ENCODE results near the gene ABCD3.
"Not testable (repeated sequence)": the region's sequence is repeated elsewhere in the genome, so short reads cannot be mapped to it uniquely, and the experiment has no call there.

Gene ABCD3

DNA sequence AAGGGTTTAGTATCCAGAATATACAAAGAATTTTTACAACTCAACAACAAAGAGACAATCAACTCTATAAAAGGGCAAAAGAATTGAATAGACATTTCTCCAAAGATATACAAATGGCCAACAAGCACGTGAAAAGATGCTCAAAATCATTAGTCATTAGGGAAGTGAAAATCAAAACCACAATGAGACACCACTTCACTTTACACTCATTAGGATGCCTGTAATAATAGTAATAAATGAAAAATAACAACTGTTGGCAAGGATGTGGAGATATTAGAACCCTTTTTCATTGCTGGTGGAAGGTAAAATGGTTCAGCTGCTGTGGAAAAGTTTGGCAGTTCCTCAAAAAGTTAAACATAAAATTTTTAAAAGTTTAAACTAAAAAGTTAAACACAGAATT is 7.0 kb upstream of the ABCD3 start:
- no peak for DNase-seq (ENCODE audit: low read depth in 3 of 3, low spot score in 1 of 3)

DNA sequence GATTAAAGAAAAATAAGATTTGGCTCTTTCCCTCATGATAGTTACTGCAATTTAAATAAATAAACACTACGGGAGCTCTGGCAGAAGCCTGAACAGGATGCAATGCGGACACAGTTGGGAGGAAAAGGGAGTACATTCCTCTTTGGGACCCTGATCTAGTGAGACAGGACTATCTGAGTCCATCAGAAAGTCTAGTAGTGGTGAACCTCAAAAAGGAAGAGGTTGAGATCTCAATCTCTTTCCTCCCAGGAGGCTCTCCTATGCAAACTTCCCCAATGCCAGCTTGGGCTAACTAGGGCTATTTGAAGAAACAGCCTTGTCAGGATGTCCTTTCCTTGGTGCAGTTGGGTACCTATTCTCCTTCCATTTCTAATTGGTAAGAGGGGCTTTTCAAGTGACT is 4.9 kb upstream of the ABCD3 start:
- DNase-seq (ENCODE audit: low read depth in 3 of 3, low spot score in 1 of 3) = no peak

DNA sequence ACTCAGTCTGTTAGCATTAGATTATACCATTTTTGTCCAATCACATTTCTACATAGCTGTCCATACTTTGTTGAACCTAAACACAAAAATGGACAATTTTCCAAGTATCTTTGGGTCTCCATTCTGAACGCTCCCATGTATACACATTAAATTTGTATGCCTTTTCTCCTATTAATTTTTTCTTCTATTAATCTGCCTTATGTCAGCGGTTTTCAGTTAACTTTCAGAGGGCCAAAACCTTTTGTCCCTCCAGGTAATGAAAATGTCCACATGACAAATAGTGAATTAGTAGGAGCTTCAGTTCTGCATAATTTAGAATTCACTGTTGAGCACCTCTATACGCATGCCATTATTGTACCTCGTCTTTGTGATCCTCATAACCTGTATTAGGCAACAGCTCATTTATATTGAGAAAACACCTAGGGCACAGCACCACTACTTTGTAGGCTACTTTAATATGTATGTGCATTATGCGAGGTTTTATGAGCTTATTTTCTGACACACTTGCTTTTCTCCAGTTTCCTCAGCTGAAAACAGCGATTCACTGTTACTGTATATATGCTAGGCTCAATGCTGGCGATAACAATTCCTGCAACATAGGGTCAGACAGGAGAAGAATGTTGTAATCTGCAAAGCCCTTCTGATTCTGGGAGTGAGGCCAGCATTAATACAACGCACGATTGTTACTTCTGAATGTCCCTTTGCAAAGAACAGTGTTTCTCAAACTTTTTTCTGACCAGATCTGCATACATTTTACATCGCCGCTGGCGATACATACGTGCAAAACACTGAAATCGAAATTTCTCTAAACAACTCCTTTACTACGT is 1.1 kb upstream of the ABCD3 start:
- DNase-seq (ENCODE audit: low read depth in 3 of 3, low spot score in 1 of 3) = no peak

DNA sequence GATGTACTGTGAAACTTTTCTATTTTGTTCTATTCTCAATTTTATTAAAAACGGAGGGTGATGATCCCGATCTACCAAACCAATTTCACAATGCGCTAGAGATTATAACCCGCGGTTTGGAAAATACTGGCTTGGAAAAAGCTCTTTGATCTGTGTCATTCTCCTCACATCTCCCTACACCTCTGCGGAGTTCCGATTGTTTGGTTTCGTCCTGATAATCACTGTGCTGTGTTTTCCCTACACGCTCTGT is 536 bp upstream of the ABCD3 start:
- no peak for DNase-seq (ENCODE audit: low read depth in 3 of 3, low spot score in 1 of 3)

DNA sequence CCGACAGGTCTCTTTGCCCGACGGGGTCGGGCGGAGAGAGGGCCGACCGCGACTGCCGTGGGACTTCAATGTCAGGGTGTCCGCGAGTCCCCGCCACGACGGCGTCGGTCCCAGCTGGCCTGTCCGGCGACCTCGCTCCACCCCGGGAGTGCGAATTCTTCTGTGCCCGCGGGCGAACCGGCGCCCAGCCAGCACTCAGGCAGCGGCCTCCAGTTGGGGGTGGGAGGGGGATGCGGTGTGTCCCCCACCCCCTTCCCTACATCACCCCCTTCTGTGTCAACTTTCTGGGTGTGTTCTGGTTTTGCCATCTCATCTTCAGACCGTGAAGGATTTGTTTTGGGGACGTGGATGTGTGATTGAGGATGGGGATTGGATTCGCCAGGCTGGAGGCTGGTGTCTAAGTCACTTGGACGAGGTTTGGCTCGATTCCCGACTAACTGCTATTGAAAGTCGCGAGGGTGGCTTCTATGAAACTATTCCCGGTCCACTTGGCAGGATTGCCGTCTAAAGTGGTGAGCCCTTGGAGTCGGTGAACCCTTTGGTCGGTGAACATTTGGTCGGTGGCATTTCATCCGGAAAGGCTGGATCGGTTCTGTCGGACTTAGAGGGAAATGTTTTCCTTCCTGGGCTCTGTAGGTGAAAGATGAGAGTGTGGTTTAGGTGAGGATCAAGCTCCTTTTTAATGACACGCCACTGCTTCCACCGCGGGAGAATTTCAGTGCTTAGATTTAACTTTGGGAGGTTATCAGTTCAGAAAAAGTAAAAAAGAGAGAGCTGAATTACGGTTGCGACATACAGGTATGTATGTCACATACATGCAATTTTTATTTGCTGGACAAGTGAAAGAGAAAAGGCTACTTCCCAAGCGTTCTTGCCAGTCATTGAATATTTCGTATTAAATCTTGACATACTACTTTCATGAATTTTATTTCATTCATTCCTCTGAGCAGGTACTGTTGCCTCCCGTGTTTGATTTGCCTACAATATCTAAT is 771 bp downstream of the ABCD3 start:
- peak in 1 of 3 donors; percentile 3 for DNase-seq (ENCODE audit: low read depth in 3 of 3, low spot score in 1 of 3)

DNA sequence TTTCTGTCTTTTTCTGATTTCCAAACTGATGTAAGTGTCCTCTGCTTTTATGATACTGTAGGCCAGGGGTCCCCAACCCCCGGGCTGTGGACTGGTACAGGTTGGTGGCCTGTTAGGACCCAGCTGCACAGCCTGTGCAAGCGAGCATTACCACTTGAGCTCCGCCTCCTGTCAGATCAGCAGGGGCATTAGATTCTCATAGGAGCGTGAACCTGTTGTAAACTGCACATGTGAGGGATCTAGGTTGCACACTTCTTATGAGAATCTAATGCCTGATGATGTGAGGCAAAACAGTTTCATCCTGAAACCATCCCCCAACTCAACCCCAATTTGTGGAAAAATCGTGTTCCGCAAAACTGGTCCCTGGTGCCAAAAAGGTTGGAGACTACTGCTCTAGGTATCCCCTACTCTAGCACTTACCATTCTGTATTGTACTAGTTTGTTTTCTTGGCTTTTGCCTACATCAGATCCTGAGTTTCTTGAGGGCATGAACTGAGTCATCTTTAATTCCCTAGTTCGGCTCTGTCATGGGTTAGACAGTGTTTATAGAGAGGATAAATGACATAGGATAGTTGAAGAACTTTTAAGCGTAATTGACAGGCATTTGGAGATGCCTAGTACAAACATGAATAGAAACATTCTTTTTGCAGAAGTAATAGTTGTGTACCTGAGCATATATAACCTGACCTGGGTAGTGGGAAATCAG is 4.1 kb downstream of the ABCD3 start:
- DNase-seq (ENCODE audit: low read depth in 3 of 3, low spot score in 1 of 3) = no peak

DNA sequence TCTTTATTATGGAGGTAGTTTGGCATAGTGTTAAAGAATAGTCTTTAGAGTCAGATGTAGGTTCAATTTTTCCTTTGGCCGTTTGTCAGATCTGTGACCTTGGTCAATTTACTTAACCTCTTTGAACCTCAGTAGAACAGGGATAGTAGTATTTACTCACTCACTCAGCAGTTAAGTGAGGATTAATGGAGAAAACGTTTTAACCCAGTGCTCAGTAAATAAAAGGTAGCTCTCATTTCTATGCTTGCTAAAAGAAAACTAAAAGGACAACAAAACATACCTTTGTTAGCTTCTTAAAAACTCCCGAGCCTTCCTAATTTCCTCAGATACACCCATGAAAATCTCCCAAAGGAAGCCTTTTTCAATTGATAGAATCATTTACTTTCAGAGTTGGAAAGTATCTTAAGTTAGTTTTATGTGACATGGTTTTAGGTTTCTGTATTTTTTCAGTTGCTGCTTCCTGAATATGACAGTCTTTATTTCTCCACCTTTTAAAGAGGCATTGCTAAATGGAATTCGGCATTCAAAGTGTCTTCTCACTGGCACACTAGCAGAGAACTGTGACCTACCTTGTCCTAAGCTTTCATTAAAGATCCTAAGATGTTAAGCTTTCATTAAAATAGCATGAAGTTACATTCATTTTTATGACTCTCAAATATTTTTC is 7.8 kb downstream of the ABCD3 start:
- DNase-seq (ENCODE audit: low read depth in 3 of 3, low spot score in 1 of 3) = no peak

DNA sequence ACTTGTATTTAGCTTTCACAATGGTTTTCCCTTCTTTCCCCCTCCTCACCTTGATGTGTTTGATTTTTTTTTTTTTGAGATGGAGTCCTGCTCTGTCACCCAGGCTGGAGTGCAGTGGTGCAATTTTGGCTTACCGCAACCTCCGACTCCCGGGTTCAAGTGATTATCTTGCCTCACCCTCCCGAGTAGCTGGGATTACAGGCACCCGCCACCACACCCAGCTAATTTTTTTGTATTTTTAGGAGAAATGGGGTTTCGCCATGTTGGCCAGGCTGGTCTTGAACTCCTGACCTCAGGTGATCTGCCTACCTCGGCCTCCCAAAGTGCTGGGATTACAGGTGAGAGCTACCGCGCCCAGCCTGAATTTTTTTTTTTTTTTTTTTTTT is 8.3 kb downstream of the ABCD3 start:
- DNase-seq (ENCODE audit: low read depth in 3 of 3, low spot score in 1 of 3) = not testable (repeated sequence)

DNA sequence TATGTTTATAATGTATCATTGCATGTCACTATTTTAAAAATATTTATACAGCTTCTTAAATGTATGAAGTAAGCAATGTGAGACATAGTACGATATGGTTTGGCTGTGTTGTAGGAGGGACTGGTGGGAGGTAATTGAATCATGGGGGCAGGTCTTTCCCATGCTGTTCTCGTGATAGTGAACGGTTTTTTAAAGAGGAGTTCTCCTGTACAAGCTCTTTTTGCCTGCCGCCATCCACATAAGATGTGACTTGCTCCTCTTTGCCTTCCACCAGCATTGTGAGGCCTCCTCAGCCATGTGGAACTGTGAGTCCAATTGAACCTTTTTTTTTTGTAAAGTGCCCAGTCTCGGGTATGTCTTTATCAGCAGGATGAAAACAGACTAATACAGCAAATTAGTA is 10.3 kb downstream of the ABCD3 start:
- DNase-seq (ENCODE audit: low read depth in 3 of 3, low spot score in 1 of 3) = no peak

DNA sequence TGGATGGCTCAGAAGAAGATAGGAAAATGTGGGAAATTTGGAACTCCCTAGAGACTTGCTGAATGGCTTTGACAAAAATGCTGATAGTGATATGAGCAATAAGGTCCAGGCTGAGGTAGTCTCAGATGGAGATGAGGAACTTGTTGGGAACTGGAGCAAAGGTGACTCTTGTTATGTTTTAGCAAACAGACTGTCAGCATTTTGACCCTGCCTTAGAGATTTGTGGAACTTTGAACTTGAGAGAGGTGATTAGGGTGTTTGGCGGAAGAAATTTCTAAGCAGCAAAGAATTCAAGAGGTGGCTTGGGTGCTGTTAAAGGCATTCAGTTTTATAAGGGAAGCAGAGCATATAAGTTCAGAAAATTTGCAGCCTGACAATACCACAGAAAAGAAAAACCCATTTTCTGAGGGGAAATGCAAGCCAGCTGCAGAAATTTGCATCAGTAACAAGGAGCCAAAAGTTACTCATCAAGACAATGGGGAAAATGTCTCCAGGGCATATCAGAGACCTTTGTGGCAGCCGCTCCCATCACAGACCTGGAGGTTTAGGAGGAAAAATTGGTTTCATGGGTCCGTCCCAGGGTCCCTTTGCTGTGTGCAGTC is 10.8 kb downstream of the ABCD3 start:
- DNase-seq (ENCODE audit: low read depth in 3 of 3, low spot score in 1 of 3) = not testable (repeated sequence)

DNA sequence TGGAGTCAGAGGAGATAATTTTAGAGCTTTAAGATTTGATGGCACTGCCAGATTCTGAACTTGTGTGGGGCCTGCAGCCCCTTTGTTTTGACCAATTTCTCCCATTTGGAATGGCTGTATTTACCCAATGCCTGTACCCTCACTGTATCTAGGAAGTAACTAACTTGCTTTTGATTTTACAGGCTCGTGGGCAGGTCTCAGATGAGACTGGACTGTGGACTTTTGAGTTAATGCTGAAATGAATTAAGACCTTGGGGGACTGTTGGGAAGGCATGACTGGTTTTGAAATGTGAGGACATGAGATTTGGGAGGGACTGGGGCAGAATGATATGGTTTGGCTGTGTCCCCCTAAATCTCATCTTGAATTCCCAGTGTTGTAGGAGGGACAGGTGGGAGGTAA is 11.9 kb downstream of the ABCD3 start:
- not testable (repeated sequence) for DNase-seq (ENCODE audit: low read depth in 3 of 3, low spot score in 1 of 3)

DNA sequence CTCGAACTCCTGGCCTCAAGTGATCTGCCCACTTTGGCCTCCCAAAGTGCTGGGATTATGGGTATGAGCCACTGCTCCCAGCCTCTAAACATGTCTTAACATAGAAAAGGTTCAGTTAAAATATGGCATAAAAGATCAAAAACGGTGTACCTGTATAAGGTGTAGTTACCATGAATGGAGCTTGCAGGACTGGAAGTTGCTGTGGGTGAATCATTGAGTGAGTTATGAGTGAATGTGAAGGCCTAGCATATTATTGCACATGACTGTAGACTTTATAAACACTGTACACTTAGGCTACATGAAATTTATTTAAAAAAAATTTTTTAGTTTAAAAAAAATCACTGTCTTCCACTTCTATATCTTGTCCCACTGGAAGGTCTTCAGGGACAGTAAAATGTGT is 15.7 kb downstream of the ABCD3 start:
- DNase-seq (ENCODE audit: low read depth in 3 of 3, low spot score in 1 of 3) = no peak

DNA sequence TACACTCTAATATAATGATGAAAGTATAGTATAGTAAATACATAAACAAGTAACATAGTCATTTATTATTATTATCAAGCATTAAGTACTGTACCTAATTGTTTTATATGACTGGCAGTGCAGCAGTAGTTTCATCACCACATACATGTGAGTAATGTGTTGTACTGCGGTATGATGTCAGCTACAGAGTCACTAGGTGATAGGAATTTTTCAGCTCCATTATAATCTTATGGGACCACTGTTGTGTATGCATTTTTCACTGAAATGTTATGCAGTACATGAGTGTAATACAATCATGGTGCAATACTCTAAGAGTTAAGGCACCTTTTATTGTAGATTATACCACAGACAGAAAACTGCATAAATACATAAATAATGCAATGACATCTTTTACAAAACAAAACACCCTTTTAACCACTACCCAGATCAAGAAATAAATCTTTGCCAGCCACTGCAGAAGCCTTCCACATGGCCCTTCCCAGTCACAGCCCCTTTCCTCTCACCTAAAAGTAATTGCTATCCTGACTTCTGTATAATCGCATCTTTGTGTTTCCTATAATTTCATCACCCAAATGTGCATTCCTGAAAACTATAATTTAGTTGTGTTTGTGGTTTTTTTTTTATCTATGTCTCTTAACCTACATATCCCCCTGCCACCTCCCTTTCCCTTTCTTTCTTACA is 16.3 kb downstream of the ABCD3 start:
- no peak for DNase-seq (ENCODE audit: low read depth in 3 of 3, low spot score in 1 of 3)

DNA sequence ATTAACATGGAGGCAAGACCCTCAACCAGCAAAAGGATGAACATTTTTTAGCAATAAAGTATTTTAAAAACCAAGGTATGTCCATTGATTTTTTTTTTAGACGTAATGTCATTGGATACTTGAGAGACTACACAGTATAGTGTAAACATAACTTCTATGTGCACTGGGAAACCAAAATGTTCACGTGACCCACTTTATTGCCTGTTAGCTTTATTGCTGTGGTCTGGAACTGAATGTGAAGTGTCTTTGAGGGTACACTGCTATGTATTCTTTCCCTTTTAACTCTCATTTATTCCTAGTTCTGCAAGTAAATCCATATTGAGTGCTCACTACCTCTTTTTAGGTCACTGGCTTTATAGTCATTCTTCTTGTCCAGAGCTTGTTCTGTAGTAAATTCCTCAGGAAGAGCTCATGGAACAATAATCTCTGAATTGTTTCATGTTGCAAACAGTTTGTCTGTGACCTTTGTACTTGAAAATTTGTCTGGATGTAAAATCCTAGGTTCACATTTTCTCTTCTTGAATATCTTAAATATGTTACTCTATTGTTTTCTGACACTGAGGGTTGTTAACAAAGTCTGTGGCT is 20.6 kb downstream of the ABCD3 start:
- DNase-seq (ENCODE audit: low read depth in 3 of 3, low spot score in 1 of 3) = no peak

DNA sequence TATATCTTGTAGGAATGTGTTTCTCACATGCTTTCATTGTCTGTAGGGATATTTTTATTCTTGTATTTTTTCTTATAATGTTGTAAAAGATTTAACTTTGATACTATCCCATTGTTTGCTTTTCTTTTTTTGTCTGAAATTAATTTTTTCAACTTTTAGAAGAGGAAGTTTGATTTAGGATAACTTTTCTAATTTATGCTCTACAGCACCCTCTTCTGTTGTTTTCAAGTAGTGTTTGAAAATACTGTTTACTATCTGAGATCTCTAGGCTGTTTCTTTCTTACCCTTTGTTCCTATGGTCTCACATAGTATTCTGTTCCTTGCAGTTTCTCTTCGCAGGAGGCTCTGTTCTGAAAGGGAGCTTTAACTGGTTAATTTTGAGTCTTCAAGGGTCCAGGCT is 21.9 kb downstream of the ABCD3 start:
- DNase-seq (ENCODE audit: low read depth in 3 of 3, low spot score in 1 of 3) = no peak

DNA sequence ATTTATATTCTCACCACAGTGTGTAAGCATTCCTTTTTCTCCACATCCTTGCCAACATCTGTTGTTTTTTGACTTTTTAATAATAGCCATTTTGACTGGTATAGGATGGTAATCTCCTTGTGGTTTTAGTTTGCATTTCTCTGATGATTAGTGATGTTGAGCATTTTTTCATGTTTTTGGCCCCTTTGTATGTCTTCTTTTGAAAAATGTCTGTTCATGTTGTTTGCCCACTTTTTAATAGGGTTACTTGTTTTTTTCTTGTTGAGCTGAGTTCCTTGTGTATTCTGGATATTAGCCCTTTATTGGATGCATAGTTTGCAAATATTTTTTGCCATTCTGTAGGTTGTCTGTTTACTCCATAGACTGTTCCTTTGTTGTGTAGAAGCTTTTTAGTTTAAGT is 24.9 kb downstream of the ABCD3 start:
- not testable (repeated sequence) for DNase-seq (ENCODE audit: low read depth in 3 of 3, low spot score in 1 of 3)

DNA sequence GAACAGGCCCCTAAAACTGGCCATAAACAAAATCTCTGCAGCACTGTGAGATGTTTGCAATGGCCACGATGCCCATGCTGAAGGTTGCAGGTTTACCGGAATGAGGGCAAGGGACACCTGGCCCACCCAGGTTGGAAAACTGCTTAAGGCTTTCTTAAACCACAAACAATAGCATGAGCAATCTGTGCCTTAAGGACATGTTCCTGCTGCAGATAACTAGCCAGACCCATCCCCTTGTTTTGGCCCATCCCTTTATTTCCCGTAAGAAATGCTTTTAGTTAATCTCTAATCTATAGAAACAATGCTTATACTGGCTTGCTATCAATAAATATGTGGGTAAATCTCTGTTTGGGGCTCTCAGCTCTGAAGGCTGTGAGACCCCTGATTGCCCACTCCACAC is 26.6 kb downstream of the ABCD3 start:
- DNase-seq (ENCODE audit: low read depth in 3 of 3, low spot score in 1 of 3) = not testable (repeated sequence)

DNA sequence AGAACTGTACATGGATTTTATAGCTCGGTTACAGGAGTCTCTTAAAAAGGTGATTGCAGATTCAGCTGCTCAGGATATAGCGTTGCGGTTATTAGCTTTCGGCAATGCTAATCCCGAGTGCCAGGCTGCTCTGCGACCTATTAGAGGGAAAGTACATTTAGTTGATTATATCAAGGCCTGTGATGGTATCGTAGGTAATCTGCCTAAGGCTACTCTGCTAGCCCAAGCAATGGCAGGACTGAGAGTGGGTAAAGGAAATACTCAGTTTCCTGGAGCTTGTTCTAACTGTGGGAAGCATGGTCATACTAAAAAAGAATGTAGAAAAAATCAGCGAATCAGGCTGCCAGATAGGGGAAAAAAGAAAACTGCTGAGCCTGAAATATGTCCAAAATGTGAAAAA is 27.5 kb downstream of the ABCD3 start:
- DNase-seq (ENCODE audit: low read depth in 3 of 3, low spot score in 1 of 3) = not testable (repeated sequence)

DNA sequence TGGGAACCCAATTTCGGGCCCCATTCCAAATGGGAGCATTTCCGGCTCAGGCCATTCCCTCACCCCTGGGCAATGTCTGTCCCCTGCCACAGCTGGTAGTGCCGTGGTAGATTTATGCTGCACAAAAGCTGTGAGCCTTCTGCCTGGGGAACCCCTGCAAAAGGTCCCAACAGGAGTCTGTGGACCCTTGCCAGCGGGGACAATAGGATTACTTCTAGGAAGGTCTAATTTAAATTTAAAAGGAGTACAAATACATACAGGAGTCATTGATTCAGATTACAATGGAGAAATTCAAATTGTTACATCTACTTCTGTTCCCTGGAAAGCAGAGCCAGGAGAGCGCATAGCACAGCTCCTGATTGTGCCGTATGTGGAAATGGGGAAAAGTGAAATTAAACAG is 28.0 kb downstream of the ABCD3 start:
- DNase-seq (ENCODE audit: low read depth in 3 of 3, low spot score in 1 of 3) = not testable (repeated sequence)

DNA sequence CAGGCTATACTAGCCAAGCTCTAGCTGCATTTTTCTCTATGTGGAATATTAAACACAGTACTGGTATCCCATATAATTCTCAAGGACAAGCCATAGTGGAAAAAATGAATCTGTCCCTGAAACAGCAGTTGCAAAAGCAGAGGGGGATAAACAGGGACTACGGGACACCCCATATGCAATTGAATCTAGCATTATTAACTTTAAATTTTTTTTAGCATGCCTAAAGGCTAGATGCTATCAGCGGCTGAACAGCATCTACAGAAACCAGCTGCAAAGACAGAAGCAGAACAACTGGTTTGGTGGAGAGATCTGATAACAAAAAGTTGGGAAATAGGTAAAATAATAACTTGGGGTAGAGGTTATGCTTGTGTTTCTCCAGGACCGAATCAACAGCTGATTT is 30.6 kb downstream of the ABCD3 start:
- not testable (repeated sequence) for DNase-seq (ENCODE audit: low read depth in 3 of 3, low spot score in 1 of 3)
